ENCODE results near the gene SYNC.

The SYNC gene

DNA sequence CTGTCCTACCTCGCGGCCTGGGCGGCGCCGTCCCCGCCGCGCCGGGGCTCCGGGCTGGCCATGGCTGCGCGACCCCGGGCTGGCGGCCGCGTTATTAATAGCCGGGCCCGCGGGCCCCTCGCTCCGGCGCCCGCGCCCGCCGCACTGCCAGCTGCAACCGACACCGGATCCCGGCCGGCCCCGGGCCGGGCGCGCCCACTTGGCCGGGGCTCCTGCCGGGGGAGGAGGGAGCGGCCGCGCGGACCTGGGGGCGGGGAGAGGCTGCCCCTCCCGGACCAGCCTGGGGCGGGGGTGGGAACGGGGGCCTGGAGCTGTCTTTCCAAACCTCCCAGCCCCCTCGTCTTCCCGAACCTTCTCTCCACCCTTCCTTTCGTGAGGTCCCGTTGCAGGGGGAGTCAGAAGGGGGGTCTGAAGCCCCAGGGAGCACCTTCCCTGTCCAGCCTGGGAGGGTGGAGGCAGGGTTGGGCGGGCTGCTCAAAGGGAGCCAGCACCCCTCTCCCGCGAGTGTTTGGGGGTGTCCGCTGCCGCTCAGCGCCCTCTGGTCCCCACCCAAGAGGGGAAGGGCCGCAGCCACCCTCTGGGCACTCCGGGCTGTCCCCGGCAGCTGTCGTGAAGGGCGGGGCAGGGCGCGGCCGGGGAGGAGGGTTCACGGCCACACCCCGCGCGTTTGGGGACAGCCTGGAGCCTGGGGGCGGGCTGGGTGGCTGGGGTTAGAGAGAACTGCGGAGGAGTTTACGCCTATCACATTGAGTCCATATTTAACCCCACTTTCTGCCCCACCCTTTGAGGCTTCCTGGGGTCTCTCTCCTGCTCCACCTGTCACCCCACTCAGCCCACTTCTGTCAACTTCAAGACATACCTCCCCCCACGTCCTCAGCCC lies at the start of gene SYNC:
Gene SYNC (minus strand): TSS at position 172 of the 880 bp plus-strand sequence. CDS start 110 bp downstream, at position 62.
- DNase-seq (ENCODE audit: low read depth in 2 of 2), result no peak

DNA sequence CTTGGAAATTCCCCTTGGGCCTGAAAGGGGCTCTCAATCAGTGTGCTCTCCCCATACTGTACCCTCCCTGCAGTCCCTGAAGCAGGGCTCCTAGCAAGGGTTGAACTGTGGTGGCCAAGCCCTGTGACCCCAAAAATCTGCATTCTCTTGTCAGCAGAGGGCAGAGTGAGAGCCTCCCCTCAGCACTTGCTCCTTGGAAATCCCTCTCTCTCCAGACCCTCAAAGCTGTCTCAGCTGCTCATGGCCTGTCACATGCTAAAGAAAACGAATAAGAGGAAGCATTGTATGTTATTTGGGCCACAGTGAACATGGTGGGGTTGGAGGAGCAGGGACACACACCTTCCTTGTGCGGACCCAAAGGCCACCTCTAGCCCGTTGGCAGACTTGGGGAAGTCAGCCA lies 47.2 kb upstream of the SYNC start:
- no peak for DNase-seq (ENCODE audit: low read depth in 2 of 2)

DNA sequence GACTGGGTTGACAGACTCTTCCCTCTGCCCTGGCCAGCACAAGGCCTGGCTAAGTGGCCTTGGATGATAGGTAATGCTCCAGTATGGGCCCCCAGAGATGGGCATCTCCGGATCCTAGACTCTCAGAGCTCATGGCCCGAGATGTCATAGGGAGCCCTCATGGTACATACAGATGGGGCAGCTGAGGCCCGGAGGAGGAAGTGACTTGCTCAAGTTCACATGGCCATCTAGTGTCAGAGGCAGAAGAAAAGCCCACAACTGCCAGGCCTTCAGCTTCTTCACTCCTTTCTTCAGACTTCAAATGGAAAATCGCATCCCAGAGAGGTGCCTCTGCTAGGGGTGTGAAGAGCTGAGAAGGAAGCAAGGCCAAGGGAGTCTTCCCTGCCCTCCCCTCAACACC lies 46.8 kb upstream of the SYNC start:
- no peak for DNase-seq (ENCODE audit: low read depth in 2 of 2)

DNA sequence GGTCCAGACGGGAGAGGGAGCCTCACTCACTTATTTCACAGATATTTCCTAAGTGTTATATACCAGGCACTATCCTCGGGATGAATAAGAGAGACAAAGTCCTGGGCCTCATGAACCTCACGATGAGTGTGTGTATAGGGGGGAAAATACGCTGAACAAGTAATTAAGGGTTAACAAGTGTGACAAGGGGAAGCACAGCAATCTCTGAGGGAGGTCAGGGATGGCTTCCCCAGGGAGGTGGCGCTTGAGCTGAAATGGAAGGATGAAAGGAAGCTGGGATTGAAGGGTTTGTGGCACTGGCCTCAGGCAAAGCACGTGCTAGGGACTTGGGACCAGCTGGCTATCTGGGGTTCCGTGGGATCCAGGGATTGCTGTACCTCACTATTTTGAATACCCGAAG lies 46.4 kb upstream of the SYNC start:
- no peak for DNase-seq (ENCODE audit: low read depth in 2 of 2)

DNA sequence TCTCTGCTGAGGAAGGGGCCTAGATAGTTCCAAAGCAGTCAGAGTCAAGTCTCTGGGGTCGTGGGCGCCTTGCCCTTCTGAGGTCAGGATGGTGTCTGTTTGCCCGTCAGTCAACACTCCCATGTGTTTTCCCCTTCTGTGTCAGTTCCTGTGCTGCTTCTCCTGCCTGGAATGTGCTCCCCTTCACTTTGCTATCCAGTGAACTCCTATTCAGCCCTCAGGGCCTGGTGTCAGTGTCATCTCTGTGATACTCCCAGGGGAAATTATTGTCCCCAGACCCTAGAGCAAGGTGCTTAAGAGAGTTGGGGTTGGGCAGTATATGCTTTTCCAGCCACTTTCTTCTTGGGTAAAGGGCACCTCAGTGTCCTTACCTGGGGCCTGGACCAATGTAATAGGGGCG lies 45.8 kb upstream of the SYNC start:
- no peak for DNase-seq (ENCODE audit: low read depth in 2 of 2)

DNA sequence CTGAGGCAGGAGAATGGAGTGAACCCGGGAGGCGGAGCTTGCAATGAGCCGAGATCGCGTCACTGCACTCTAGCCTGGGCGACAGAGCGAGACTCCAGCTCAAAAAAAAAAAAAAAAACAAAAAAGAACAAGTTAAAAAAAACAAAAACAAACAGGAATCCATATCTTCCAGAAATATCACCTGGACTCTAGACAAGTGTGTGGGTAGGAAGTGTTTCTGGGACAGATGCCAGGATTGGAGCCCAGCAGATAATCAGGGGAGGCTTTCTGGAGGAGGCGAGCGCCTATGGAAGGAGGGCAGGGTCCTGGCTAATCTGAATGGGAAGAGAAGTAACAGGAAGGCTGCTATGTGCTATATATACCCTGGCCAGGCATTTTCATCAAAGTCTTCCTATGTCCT lies 43.6 kb upstream of the SYNC start:
- no peak for DNase-seq (ENCODE audit: low read depth in 2 of 2)

DNA sequence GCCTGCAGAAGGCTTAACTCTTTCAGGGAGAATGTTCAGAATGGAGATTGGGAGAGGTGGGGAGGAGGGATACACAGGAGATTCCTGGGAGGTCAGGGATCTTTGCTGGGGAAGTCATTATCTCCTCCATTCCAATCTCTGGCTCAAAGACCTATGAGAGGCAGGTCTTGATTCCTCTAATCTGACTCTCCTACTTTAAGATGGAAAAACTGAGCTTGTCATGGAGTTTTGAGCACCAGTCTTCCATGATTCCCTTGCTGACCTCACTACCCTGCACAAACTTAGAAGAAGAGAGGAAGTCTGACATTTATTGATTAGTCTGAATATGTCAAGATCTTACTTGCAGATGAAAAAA lies 41.5 kb upstream of the SYNC start:
- no peak for DNase-seq (ENCODE audit: low read depth in 2 of 2)

DNA sequence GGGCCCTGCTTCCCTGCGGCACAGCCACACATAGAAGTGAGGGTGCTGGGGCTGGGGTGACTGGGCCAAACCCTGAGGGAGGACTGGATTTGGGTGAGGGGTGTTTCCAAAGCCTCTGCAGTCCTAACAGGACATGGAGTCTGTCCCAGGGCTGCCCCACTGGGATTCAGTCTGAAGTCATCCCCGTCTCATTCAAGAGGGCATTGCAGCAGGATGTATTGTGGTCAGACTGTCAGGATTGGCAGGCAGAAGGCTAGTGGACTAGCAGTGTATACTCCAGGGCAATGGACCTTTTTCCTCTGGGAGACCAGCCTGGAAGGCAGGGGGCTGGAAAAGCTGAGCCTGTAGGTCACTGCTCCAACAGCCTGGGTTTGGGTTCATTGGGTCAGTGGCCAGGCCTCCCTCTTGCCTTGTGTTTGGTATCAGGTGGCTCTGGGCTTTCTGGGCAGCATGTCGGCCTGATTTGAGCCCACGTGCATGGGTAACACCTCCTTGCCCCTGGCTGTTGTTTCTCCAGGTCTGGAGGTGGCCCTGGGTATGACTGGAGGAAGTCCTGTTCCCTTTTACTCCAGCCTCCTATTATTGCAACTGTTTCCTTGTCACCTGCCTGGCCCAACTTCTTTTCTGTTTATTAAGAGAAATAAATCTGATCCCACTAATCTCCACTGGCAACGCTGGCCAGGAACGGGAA lies 41.0 kb upstream of the SYNC start:
- DNase-seq (ENCODE audit: low read depth in 2 of 2), result no peak

DNA sequence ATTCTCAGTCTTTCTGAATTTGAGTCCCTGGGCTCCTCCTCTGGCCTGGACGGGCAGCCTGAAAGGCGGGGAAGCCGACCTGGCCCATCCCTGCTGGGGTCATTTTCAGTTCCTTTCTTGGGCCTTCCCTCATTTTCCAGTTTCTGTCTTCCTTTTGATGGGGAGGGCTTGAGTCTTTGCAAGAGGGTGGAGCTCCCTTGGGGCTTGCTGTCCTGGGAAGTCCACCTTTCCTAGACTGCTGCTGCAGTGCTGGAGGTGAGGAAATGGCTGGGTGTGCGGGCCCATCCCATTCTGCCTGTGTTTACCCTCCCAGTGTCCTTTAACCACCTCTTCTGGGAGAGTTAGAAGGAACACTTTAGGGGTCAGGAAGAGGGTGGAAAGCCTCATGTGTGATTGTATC lies 40.4 kb upstream of the SYNC start:
- no peak for DNase-seq (ENCODE audit: low read depth in 2 of 2)

DNA sequence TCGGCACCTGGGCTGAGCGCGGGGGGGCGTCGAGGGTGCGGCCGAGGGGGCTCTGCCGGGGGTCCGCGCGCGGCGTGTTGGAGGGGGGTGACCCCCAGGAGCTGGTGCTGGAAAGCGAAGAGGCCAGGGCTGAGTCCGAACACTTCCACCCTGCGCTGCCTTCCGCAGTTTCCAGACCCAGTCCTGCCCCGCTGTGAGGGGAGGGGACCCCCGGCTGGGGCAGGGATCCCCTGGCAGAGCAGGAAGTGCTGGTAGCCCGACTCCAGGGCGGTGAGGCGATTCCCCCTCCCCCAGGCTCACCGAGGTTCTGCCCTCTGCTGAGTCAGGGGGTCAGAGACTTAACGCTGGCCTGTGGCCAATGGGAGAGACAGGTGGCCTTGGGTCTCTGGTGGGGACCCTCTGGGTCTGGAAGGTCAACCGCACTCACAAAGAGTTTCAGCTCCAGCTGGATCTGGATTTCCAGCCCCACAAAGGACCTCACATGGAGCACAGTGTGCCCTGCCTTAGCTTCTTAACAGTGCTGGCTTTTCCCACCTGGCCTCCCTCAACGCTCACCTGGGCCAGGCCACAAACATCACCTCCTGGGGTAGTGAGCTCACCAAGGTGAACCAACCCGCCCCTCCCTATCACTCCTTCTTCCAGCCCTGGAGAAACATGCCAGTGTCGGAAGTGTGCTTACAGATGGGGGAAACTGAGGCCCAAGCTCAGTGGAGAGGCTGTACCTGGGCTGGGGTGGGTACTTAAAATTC lies 39.8 kb upstream of the SYNC start:
- no peak for DNase-seq (ENCODE audit: low read depth in 2 of 2)

DNA sequence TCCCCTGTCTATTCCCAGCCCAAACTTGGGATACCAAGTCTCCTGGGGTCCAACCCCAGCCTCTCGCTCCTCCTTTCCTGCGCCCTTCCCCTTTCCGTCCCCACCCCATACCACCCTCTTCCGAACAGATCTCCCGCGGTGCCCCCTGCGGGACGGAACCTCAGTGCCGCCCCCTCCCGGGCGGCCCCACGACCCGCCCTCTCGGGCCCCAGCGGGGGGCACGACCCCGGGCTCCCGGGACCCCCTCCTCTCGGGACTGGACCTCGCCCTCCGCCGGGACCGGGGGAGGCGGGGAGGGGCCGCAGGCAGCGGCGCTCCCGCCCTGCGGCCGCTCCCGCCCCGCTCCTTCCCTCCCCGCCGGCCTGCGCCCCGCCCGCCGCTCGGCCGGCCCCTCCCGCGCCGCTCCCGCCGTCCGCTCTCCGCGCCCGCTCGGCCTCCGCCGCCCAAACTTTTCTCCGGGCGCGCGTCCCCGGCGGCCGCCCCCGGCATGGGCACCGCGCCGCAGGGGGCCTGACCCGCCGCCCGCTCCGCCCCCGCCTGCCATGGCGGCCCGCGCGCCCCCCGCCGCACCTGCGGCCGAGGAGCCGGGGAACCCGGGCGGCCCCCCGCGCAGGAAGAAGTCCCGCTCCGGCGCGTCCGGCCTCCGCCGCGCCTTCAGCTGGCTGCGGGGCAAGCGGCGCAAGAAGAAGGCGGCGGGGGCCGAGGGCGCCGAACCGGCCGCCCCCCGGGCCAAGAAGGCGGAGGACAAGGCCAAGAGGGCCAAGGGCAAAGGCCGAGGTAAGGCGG lies 39.0 kb upstream of the SYNC start:
- DNase-seq (ENCODE audit: low read depth in 2 of 2), result no peak

DNA sequence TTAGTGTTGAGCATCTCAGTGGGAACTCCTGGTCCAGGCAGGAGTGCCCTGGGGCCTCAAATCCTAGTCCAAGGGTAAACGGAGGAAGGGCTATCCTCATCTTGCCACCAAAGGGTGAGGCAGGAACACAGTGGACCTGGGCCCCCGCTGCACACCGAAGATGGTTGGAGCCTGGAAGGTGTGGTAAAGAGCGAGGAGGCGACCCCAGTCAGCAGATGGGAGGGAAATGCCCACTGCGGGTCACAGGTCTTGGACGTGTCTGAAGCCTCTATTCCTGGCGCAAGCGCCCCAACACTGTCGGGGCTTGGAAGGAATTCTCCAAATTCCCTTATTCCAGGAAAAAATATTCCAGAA lies 38.5 kb upstream of the SYNC start:
- no peak for DNase-seq (ENCODE audit: low read depth in 2 of 2)

DNA sequence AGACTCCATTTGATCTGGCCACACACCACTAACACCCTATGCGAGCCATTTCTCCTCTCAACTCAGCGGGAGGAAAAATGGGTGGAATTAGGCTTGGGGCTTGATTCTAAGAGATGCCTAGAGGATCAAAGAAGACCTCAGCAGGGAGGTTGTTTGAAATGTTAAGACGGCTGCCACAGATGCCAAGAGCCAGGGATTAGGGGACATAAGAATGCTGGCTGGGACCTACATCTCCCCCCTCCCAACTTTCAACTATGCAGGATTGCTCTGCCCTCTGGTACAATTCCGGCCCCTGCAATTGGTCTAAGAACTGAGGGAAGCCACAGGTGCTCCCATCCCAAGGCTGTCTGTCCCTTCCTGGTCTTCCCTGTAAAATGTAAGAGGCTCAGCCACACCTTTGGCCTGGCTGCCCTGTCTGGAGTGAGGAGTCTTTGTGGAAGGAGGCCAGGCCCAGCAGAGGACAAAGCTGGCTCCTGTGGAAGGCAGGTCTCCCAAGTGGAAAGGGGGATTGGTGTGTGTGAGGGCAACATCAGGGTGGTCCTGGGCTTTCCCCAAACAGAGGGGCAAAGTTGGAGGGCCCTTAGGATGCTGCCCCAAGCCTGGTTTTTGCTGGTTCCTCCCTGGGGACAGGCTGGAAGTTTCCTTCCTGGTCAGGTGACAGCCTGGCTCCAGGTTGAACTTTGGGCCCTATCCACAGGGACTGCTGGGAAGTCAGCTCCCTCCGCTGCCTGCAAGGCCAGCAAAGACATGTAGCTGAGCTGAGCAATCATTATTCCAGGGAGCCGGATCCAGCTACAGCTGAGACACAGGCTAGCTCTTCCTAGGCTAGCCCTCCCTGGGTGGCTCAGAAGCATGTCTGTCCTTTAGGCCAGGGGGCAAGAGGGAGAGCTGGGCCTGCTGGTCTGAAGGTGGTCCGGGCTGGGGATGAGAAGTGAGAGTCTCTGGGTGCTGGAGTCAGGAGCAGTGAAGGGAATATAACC lies 34.5 kb upstream of the SYNC start:
- no peak for DNase-seq (ENCODE audit: low read depth in 2 of 2)

DNA sequence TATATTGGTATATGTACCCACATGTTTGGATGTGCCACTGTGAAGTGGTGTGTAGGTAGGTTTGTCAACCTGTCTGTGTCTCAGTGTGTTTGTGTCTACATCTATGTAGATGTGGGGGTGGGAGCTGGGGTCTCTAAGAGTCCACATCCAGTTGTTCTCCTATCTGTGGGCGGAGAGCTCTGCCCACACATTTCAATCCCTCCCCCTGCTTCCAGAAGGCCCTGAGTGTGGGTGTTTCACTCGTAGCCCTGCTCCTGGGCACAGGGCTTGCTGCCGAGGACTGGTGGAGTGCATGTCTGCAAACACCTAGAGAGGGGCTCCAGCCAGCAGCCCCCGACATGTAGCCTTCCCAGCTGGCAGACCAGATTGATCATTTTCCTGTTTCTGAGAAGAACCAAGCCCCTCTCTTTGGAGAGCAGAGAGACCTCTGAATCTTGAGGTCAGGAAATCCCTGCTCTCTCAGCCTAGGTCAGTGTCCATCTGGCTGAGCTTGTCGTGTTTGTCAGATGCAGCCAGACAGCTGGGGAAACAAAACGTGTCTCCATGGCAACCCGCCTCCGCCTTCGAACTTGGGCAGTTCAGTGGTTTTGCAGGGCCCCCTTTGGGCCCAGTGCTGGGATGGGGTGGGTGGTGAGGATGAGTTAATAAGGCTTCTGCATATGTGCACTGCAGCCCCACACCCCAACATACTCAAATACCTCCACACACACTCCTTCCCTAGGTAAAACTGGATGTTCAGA lies 31.2 kb upstream of the SYNC start:
- DNase-seq (ENCODE audit: low read depth in 2 of 2), result no peak

DNA sequence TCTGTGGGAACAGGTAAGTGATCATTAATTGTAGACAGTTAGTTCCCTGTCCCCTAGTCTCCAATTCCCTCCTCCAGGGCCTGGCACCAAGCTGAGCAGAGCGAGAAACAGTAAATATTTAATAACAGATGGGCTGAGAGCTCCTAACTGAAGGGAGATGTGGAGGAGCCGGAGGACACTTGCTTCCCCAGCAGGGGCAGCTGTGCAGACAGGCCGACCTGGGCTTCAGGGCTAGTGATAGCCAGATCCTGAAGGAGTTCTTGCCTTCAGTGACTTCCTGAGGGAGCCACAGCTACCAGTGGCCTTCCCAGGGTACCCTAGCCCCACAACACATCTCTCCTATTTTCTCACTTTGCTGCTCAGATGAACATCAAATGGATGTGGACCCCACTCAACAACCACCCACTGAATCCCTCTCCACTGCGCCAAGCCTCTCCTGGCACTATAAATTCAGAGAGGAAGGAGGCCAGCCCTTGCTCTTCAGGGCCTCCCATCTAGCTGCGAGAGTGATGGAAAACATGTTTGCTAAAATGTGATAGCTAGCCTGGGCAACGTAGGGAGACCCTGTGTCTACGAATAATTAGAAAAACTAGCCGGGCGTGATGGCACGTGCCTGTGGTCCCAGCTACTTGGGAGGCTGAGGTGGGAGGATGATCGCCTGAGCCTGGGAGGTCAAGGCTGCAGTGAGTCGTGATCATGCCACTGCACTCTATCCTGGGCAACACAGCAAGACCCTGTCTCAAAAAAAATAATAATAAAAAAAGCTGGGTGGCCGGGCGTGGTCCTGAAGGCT lies 26.9 kb upstream of the SYNC start:
- DNase-seq (ENCODE audit: low read depth in 2 of 2), result no peak

DNA sequence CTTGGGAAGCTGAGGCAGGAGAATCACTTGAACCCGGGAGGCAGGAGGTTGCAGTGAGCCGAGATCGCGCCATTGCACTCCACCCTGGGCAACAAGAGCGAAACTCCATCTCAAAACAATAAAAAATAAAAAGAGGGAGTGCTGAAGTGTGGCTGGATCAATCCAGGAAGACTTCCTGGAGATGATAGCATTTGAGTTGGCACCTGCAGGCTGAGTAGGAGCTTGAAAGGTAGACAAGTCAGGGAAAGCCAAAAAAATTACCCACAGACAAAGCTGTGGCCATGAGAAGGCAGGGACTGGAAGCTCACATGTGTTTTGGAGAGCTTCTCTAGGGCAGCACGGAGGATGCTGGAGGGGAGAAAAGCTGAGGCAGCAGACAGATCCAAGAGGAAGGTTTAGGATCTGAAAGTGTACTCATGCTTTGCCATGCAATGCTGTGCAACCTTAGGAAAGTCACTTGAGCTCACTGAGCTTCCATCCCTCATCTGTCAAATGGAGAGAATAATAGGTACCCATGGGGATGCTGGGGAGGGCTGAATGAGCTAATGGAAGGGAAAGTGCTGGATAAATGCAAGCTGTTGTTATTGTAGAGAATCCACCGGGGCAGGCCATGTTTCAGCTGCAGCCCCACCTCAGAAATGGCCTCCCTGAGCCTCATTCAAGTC lies 26.0 kb upstream of the SYNC start:
- no peak for DNase-seq (ENCODE audit: low read depth in 2 of 2)

DNA sequence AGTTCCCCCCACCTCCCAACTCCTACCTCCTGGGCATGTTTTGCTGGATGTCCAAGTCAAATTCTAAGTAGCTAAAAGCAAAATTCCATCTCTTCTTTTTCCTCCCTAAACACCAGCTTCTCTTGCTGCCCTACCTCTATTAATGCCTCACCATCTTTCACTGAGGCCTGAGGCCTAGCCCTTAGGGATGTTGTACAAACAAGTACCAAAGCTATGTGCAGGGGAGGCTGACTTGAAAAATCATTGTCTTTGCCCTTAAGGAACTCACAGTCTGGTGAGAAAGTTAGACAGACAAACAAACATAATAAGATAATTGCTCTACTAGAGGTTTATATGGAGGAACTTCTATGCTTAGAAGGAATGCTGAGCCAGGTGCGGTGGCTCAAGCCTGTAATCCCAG lies 25.3 kb upstream of the SYNC start:
- no peak for DNase-seq (ENCODE audit: low read depth in 2 of 2)

DNA sequence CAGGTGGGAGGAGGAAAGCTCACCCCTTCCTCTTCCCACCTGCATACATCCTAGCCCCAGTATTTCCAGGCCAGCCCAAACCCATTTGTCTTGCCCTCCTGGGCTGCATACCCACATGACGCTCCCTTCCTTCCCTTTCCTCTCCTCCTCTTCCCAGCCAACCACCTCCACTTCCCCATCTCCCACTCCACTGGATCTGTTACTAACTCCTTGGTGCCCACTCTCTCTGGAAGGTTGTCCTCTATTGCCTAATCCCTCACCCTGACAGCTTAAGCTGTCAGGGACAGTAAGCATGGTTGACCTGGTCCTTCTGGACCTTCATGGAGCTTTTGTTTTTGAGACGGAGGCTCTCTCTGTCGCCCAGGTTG lies 23.0 kb upstream of the SYNC start:
- DNase-seq (ENCODE audit: low read depth in 2 of 2), result no peak

Measured in stimulated activated CD8-positive, alpha-beta memory T cell treated with anti-CD3 and anti-CD28 coated beads, Interleukin-7, amount 100 ng/mL, for 4 hours (primary cell).